Testis (tissue), 3 donors: ENCODE measurements around the gene APCDD1. TPM values are rescaled to one million over a fixed set of nuclear protein-coding genes. Genes with fewer than 3 reads are reported as not detected.

Experiments
- DNase-seq: peaks from one replicate; pipeline ENCODE4 v3.0.0-alpha.2; 2019
- H3K27ac ChIP-seq, 2 donors: fragments of 200-600 bp; sonication (generic); one replicate each; pipeline ENCODE4 v1.5.1; 2019
- H3K27me3 ChIP-seq: fragments of 200-600 bp; sonication (generic); one replicate; pipeline ENCODE4 v1.5.1; 2019
- H3K36me3 ChIP-seq: fragments of 200-600 bp; sonication (generic); one replicate; pipeline ENCODE4 v1.5.1; 2017; ENCODE audit warnings: low read depth; ENCODE audit errors: missing control alignments
- H3K4me1 ChIP-seq: fragments of 200-600 bp; sonication (generic); one replicate; pipeline ENCODE4 v1.5.1; 2019
- H3K4me3 ChIP-seq, 2 donors: fragments of 200-600 bp; sonication (generic); one replicate each; pipeline ENCODE4 v1.5.1; 2017 to 2019
- H3K9me3 ChIP-seq: fragments of 200-600 bp; sonication (generic); one replicate; pipeline ENCODE4 v1.5.1; 2017
- POLR2A ChIP-seq: fragments of 450-650 bp; IDR thresholded peaks from one replicate; pipeline ENCODE4 v1.6.1; 2017; ENCODE audit warnings: antibody characterized with exemption, mild to moderate bottlenecking, moderate library complexity
- WGBS, 2 donors: methylation state at CpG; one replicate each; pipeline ENCODE4 v1.1.5; 2018; 5-methylcytosine and 5-hydroxymethylcytosine counted together
- intact Hi-C: fragments of 100-400 bp; cut with DNase I; formaldehyde crosslinking; loops from one replicate; pipeline ENCODE4 v1.15.1; 2023; ENCODE audit warnings: low total_unique reads
- polyA plus RNA-seq: library from polyadenylated mRNA; stranded (reverse); fragments of 350-450 nt; fragmentation: Illumina TruSeq; extraction: RNeasy Lipid Tissue Mini Kit (QIAGEN cat#74804); gene quantifications from one replicate; pipeline ENCODE4 v1.2.3, GENCODE V29; 2014; ENCODE audit warnings: low read depth, low replicate concordance; ENCODE audit not compliant: insufficient read depth
- total RNA-seq, 2 donors: library from RNA; depleted of rRNA; stranded (reverse); fragments of >200 nt; gene quantifications; one replicate each; pipeline ENCODE4 v1.2.3, GENCODE V29; 2016
- TF ChIP-seq, protein P1 (sequence below), 3 experiments: fragments of 450-650 bp in 2 of 3; fragments of 200-600 bp in 1 of 3; sonication (generic) in 1 of 3; IDR thresholded peaks; one replicate each; pipeline ENCODE4 v1.5.1; 2016 to 2019; ENCODE audit warnings: antibody characterized with exemption in 3 of 3, mild to moderate bottlenecking in 2 of 3, moderate library complexity in 1 of 3

Gene APCDD1
- total and polyA plus RNA-seq, 3 donors from 2014 or later: 10.8 to 12.5 (median 11.2) TPM

DNA sequence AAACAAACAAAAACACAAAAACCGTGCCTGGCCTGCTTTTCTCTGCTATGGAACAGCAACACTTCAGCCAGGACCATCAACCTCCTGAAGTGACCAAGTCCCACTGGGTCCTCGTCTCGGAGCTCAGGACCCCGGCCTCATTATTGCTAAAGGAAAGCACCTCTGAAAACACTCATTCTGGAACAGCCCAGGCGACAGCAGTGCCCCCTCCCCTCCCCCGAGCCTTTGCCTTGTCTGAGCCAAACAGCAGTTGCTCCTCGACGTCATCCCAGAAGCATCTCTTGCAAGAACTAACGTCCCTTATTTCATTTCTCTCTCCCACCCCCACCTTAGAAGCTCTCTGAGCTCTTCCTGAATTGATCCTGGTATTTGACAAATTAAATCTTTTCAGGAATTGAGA lies 27.4 kb downstream of the APCDD1 start:
- Histone ChIP-seq H3K36me3 (no peaks in the 10 kb centered on the region), H3K27me3 (no peaks in the 10 kb centered on the region), H3K27ac (peak overlapping the region in 1 of 2 donors; percentile 51), H3K4me3 (no peak overlapping the region), H3K4me1 (peaks cover 20% of the 10 kb centered on the region), H3K9me3 (no peaks in the 10 kb centered on the region)
- 70 to 73% methylated on average over 6 to 9 of the region's 9 CpGs for WGBS, 2 donors
- intact Hi-C loops: no loop called here
- TF ChIP-seq, protein P1, sequence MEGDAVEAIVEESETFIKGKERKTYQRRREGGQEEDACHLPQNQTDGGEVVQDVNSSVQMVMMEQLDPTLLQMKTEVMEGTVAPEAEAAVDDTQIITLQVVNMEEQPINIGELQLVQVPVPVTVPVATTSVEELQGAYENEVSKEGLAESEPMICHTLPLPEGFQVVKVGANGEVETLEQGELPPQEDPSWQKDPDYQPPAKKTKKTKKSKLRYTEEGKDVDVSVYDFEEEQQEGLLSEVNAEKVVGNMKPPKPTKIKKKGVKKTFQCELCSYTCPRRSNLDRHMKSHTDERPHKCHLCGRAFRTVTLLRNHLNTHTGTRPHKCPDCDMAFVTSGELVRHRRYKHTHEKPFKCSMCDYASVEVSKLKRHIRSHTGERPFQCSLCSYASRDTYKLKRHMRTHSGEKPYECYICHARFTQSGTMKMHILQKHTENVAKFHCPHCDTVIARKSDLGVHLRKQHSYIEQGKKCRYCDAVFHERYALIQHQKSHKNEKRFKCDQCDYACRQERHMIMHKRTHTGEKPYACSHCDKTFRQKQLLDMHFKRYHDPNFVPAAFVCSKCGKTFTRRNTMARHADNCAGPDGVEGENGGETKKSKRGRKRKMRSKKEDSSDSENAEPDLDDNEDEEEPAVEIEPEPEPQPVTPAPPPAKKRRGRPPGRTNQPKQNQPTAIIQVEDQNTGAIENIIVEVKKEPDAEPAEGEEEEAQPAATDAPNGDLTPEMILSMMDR (IDR thresholded peaks at IDR 0.05): no peak
- no peak for DNase-seq

GRCh38 chr18:10482363-10482984 lies 28.0 kb downstream of the APCDD1 start:
- 83 to 87% methylated on average over 10 to 11 of the region's 11 CpGs for WGBS, 2 donors
- no peak for DNase-seq
- no peak for TF ChIP-seq POLR2A
- TF ChIP-seq, protein P1 (IDR thresholded peaks at IDR 0.05): no peak
- Histone ChIP-seq H3K27ac (peak overlapping the region in 1 of 2 donors; percentile 51), H3K4me3 (no peak overlapping the region), H3K27me3 (no peaks in the 10 kb centered on the region), H3K36me3 (no peaks in the 10 kb centered on the region), H3K9me3 (no peaks in the 10 kb centered on the region), H3K4me1 (peaks cover 13% of the 10 kb centered on the region)
- intact Hi-C loops: no loop called here

GRCh38 chr18:10482985-10483949 lies 28.8 kb downstream of the APCDD1 start:
- Histone ChIP-seq H3K27ac (peak overlapping the region in 1 of 2 donors; percentile 51), H3K9me3 (no peaks in the 10 kb centered on the region), H3K36me3 (no peaks in the 10 kb centered on the region), H3K4me3 (no peak overlapping the region), H3K27me3 (no peaks in the 10 kb centered on the region), H3K4me1 (peaks cover 13% of the 10 kb centered on the region)
- TF ChIP-seq, protein P1 (IDR thresholded peaks at IDR 0.05): no peak
- TF ChIP-seq POLR2A: no peak
- intact Hi-C loops: no loop called here
- peak; percentile 67 for DNase-seq
- WGBS, 2 donors: 64 to 67% methylated on average over 18 to 20 of the region's 20 CpGs

DNA sequence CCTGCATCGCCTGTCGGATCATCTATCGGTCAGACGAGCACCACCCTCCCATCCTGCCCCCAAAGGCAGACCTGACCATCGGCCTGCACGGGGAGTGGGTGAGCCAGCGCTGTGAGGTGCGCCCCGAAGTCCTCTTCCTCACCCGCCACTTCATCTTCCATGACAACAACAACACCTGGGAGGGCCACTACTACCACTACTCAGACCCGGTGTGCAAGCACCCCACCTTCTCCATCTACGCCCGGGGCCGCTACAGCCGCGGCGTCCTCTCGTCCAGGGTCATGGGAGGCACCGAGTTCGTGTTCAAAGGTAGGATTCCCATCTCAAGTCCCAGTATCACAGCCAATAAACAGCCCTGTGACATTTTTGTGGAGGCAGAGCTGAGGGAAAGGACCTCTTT lies 31.0 kb downstream of the APCDD1 start:
- H3K27ac ChIP-seq: no peak overlapping the region
- no peak overlapping the region for H3K4me3 ChIP-seq
- no peak for DNase-seq
- TF ChIP-seq, protein P1 (IDR thresholded peaks at IDR 0.05): no peak
- no peak for TF ChIP-seq POLR2A
- no peaks in the 10 kb centered on the region for H3K9me3 ChIP-seq
- no peaks in the 10 kb centered on the region for H3K27me3 ChIP-seq
- WGBS, 2 donors: 95 to 97% methylated on average over 20 of the region's 20 CpGs
- peaks cover 13% of the 10 kb centered on the region for H3K4me1 ChIP-seq
- intact Hi-C loops: no loop called here
- no peaks in the 10 kb centered on the region for H3K36me3 ChIP-seq
